Measurements from ENCODE around the gene FBXL7. TPM values are rescaled to one million over a fixed set of nuclear protein-coding genes. Genes with fewer than 3 reads are reported as not detected.

FBXL7 gene
- total RNA-seq, 2 experiments from 2014 or later, result not detected

DNA sequence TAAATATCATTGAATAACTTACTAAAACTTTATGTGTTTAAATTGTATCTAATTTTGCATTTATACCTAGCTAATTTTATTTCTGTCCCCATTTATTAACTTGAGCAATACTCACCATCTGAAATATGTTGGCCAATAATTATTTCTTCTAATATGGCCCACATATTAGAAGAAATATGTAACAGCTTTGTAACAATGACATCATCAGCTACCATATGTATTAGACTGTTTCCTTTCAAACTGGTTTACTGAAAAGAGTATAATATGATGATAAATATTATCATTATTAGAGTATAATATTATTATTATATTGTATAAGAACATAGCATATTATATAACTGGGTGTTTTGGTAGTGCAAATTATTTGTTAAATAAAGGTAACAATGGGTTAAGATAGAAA lies 220.5 kb downstream of the FBXL7 start:
- no peak overlapping the region for H3K4me3 Mint-ChIP-seq
- no peak overlapping the region for H3K27ac Mint-ChIP-seq
- no peaks in the 10 kb centered on the region for H3K36me3 Mint-ChIP-seq
- no peaks in the 10 kb centered on the region for H3K4me1 Mint-ChIP-seq
- ATAC-seq (no peak), DNase-seq (no peak)
- H3K9me3 Mint-ChIP-seq (ENCODE audit: low read depth), result peaks cover 1% of the 10 kb centered on the region
- CTCF ChIA-PET, result no interaction called here
- H3K27me3 Mint-ChIP-seq, result no peaks in the 10 kb centered on the region

GRCh38 chr5:15722305-15722704 lies 222.3 kb downstream of the FBXL7 start:
- H3K9me3 Mint-ChIP-seq (ENCODE audit: low read depth), result peaks cover 2% of the 10 kb centered on the region
- CTCF ChIA-PET, result no interaction called here
- H3K27me3 Mint-ChIP-seq, result no peaks in the 10 kb centered on the region
- DNase-seq (no peak), ATAC-seq (no peak)
- H3K4me1 Mint-ChIP-seq, result no peaks in the 10 kb centered on the region
- H3K27ac Mint-ChIP-seq, result no peak overlapping the region
- H3K36me3 Mint-ChIP-seq, result no peaks in the 10 kb centered on the region
- H3K4me3 Mint-ChIP-seq, result no peak overlapping the region

DNA sequence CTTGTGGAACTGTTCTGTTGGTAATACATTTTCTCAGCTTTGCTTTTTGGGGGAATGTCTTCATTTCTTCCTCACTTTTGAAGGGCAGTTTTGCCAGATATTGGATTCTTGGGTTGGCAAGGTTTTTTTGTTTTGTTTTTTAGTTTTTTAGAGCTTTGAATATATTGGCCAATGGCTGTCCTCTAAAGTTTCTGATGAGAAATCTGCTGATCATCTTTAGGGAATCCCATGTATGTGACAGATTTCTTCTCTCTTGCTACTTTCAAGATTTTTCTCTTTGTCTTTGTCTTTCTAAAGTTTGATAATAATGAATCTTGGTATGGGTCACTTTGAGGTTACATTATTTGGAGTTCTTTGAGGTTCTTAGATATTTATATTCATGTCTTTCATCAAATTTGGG lies 227.4 kb downstream of the FBXL7 start:
- no peaks in the 10 kb centered on the region for H3K4me1 Mint-ChIP-seq
- CTCF ChIA-PET, result no interaction called here
- peaks cover 13% of the 10 kb centered on the region for H3K9me3 Mint-ChIP-seq (ENCODE audit: low read depth)
- no peaks in the 10 kb centered on the region for H3K36me3 Mint-ChIP-seq
- DNase-seq (no peak), ATAC-seq (no peak)
- no peak overlapping the region for H3K27ac Mint-ChIP-seq
- H3K27me3 Mint-ChIP-seq, result no peaks in the 10 kb centered on the region
- H3K4me3 Mint-ChIP-seq, result no peak overlapping the region

DNA sequence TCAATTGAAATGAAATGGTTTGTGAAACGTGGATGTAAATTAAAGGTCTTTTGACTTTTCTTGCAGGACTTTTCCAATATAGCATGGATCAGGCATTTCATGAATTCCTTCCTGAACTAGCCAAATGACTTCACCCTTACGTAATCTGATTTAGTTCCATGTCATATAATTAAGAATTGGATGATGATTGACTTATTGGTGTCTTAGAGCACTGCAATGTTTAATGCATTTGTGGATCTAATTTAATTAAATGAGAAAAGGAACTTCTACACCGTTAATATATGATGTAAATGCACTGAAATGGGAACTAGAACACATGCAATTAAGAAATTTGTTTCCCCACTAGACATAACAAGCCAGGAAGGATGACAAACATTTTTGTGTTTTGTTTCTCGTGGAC lies 228.8 kb downstream of the FBXL7 start:
- H3K27ac Mint-ChIP-seq, result no peak overlapping the region
- no peak overlapping the region for H3K4me3 Mint-ChIP-seq
- CTCF ChIA-PET, result no interaction called here

GRCh38 chr5:15731699-15732098 lies 231.7 kb downstream of the FBXL7 start:
- no peak for ATAC-seq
- Mint-ChIP-seq H3K9me3 (ENCODE audit: low read depth) (peaks cover 18% of the 10 kb centered on the region), H3K4me1 (no peaks in the 10 kb centered on the region), H3K36me3 (no peaks in the 10 kb centered on the region), H3K27me3 (no peaks in the 10 kb centered on the region), H3K27ac (no peak overlapping the region), H3K4me3 (no peak overlapping the region)
- CTCF ChIA-PET, result no interaction called here
- DNase-seq, result no peak

More for the DNA sequence above, 228.8 kb downstream of the FBXL7 start:
- no peaks in the 10 kb centered on the region for H3K27me3 Mint-ChIP-seq
- no peak for DNase-seq
- H3K36me3 Mint-ChIP-seq, result no peaks in the 10 kb centered on the region
- H3K9me3 Mint-ChIP-seq (ENCODE audit: low read depth), result peaks cover 13% of the 10 kb centered on the region
- no peak for ATAC-seq
- H3K4me1 Mint-ChIP-seq, result no peaks in the 10 kb centered on the region

DNA sequence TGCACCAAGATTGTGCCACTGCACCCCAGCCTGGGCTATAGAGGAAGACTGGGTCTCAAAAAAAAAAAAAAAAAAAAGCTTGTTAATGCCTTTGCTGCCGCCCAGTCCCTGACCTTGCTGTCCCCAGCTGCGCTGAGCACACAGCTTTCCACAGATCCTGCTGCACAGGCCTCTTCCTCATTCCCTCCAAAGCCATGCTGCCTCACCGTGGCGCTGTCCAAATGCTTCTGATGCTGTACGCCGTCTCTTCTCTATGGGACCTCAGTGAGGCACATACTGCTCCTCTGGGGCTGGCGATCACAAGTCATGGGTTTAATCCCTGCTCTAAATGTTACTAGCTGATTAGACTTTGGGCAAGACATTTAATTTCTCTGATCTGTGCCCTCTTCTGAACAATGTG lies 234.1 kb downstream of the FBXL7 start:
- H3K27me3 Mint-ChIP-seq, result no peaks in the 10 kb centered on the region
- peaks cover 15% of the 10 kb centered on the region for H3K9me3 Mint-ChIP-seq (ENCODE audit: low read depth)
- ATAC-seq (no peak), DNase-seq (no peak)
- no peaks in the 10 kb centered on the region for H3K4me1 Mint-ChIP-seq
- no peak overlapping the region for H3K4me3 Mint-ChIP-seq
- no peak overlapping the region for H3K27ac Mint-ChIP-seq
- CTCF ChIA-PET, result no interaction called here
- no peaks in the 10 kb centered on the region for H3K36me3 Mint-ChIP-seq

DNA sequence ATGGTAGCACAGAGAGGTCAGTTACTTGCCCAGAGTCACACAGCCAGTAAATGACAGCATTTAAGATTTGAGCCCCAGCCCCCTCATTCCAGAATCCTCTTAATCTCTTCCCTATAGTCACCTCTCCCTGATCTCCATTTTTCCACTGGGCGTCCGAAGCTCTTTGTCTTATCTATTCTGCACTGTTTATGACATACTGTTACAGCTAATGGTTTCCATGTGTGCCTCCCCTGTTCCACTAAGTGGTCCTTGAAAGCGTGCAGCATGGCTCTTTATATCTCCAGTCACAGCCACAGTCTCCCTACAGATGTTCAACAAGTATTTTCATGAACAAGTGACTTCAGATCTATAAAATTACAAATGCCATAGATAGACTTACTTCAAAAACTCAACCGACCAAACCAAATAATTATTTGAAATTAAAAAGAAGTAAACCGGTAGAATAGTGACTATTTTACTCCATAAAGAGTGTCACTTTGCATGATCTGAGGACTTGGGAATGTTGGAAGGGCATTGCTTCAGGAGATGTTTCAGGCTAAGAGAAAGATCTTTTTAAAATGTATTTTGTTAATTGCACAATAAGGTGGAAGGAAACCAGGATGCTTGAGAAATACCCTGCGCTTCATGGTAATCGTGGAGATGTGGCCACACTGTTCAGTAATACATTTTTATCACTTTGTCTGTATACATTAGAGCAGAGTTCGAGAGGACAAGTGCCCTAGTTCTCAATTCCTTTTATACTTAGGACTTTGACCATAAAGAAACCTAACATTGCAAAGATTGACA lies 237.2 kb downstream of the FBXL7 start:
- no peaks in the 10 kb centered on the region for H3K27me3 Mint-ChIP-seq
- no peaks in the 10 kb centered on the region for H3K4me1 Mint-ChIP-seq
- DNase-seq, result no peak
- ATAC-seq, result no peak
- no peak overlapping the region for H3K4me3 Mint-ChIP-seq
- no peak overlapping the region for H3K27ac Mint-ChIP-seq
- CTCF ChIA-PET, result no interaction called here
- no peaks in the 10 kb centered on the region for H3K36me3 Mint-ChIP-seq
- peaks cover 9% of the 10 kb centered on the region for H3K9me3 Mint-ChIP-seq (ENCODE audit: low read depth)

- CTCF ChIA-PET, result no interaction called here
Measured at GRCh38 chr5:15737871-15738664, 238.1 kb downstream of the FBXL7 start.

GRCh38 chr5:15740383-15740782 lies 240.4 kb downstream of the FBXL7 start:
- H3K27me3 Mint-ChIP-seq, result no peaks in the 10 kb centered on the region
- DNase-seq (no peak), ATAC-seq (no peak)
- no peak overlapping the region for H3K4me3 Mint-ChIP-seq
- CTCF ChIA-PET, result no interaction called here
- no peaks in the 10 kb centered on the region for H3K4me1 Mint-ChIP-seq
- no peaks in the 10 kb centered on the region for H3K36me3 Mint-ChIP-seq
- no peak overlapping the region for H3K27ac Mint-ChIP-seq
- peaks cover 14% of the 10 kb centered on the region for H3K9me3 Mint-ChIP-seq (ENCODE audit: low read depth)

More at GRCh38 chr5:15737871-15738664, 238.1 kb downstream of the FBXL7 start:
- no peak overlapping the region for H3K4me3 Mint-ChIP-seq
- ATAC-seq (no peak), DNase-seq (no peak)
- H3K36me3 Mint-ChIP-seq, result no peaks in the 10 kb centered on the region
- H3K4me1 Mint-ChIP-seq, result no peaks in the 10 kb centered on the region
- H3K9me3 Mint-ChIP-seq (ENCODE audit: low read depth), result peaks cover 13% of the 10 kb centered on the region
- no peak overlapping the region for H3K27ac Mint-ChIP-seq
- no peaks in the 10 kb centered on the region for H3K27me3 Mint-ChIP-seq

DNA sequence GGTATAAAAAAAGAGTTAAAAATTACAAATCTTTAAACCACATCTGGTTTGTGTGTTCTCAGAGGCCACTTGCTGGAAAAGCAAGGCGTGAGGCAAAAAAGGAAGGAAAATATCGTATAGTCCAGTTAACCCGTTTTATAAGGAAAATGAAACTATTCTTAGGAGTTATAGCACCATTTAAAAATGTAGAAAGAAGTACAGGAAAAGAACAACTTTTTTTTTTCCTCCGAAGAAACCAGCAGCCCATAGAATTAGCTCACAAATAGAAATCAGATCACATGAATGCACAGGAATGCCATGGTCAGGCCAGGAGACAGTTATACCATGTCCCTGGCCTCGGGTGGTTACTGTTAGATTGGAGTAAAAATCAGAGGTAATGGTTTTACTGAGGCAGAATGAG lies 241.6 kb downstream of the FBXL7 start:
- H3K4me3 Mint-ChIP-seq, result no peak overlapping the region
- no peaks in the 10 kb centered on the region for H3K36me3 Mint-ChIP-seq
- no peaks in the 10 kb centered on the region for H3K27me3 Mint-ChIP-seq
- DNase-seq, result no peak
- H3K9me3 Mint-ChIP-seq (ENCODE audit: low read depth), result peaks cover 12% of the 10 kb centered on the region
- CTCF ChIA-PET, result no interaction called here
- H3K4me1 Mint-ChIP-seq, result no peaks in the 10 kb centered on the region
- H3K27ac Mint-ChIP-seq, result no peak overlapping the region
- ATAC-seq, result no peak

- H3K36me3 Mint-ChIP-seq, result no peaks in the 10 kb centered on the region
- H3K27me3 Mint-ChIP-seq, result no peaks in the 10 kb centered on the region
- H3K4me3 Mint-ChIP-seq, result no peak overlapping the region
- H3K27ac Mint-ChIP-seq, result no peak overlapping the region
- no peak for DNase-seq
- CTCF ChIA-PET, result no interaction called here
- peaks cover 9% of the 10 kb centered on the region for H3K9me3 Mint-ChIP-seq (ENCODE audit: low read depth)
- no peaks in the 10 kb centered on the region for H3K4me1 Mint-ChIP-seq
- ATAC-seq, result no peak
Measured at GRCh38 chr5:15746833-15747232, 246.9 kb downstream of the FBXL7 start.

- H3K27ac Mint-ChIP-seq, result no peak overlapping the region
- ATAC-seq, result no peak
Measured at GRCh38 chr5:15748266-15748665, 248.3 kb downstream of the FBXL7 start.

GRCh38 chr5:15752663-15753285 lies 252.8 kb downstream of the FBXL7 start:
- no peaks in the 10 kb centered on the region for H3K27me3 Mint-ChIP-seq
- H3K4me3 Mint-ChIP-seq, result no peak overlapping the region
- no peak for ATAC-seq
- H3K9me3 Mint-ChIP-seq (ENCODE audit: low read depth), result no peaks in the 10 kb centered on the region
- no peaks in the 10 kb centered on the region for H3K36me3 Mint-ChIP-seq
- DNase-seq, result no peak
- CTCF ChIA-PET, result no interaction called here
- H3K4me1 Mint-ChIP-seq, result no peaks in the 10 kb centered on the region
- H3K27ac Mint-ChIP-seq, result no peak overlapping the region

More at GRCh38 chr5:15748266-15748665, 248.3 kb downstream of the FBXL7 start:
- Mint-ChIP-seq H3K4me3 (no peak overlapping the region), H3K27me3 (no peaks in the 10 kb centered on the region), H3K9me3 (ENCODE audit: low read depth) (peaks cover 4% of the 10 kb centered on the region), H3K4me1 (no peaks in the 10 kb centered on the region), H3K36me3 (no peaks in the 10 kb centered on the region)
- no peak for DNase-seq
- CTCF ChIA-PET, result no interaction called here

DNA sequence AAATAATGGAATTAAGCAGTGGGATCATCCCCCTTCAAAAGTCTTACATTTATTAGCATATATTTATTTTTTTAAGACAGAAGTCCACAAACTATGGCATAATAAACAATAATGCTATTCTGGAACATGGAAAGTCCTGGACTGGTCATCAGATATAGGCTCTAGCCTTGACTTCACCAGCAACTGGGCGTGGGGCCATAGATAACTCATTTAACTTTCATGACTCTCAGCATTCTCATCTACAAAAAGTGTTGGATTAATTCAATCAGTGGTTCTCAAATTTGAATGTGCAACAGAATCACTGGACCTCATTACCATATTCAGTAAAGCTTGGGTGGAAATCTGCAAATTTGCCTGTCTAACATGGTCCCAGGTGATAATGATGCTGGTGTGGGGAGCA lies 253.8 kb downstream of the FBXL7 start:
- no peaks in the 10 kb centered on the region for H3K36me3 Mint-ChIP-seq
- H3K27me3 Mint-ChIP-seq, result no peaks in the 10 kb centered on the region

More for the DNA sequence above, 253.8 kb downstream of the FBXL7 start:
- H3K4me1 Mint-ChIP-seq, result no peaks in the 10 kb centered on the region
- no peak for DNase-seq
- H3K4me3 Mint-ChIP-seq, result no peak overlapping the region
- no peaks in the 10 kb centered on the region for H3K9me3 Mint-ChIP-seq (ENCODE audit: low read depth)
- no peak for ATAC-seq
- no peak overlapping the region for H3K27ac Mint-ChIP-seq
- CTCF ChIA-PET, result no interaction called here

Measured in activated CD8-positive, alpha-beta memory T cell treated with anti-CD3 and anti-CD28 coated beads, Interleukin-2, amount 10 ng/mL, durations not matched to agents 7 days and 5 days (primary cell).